Suprapubic skin (tissue), 4 donors: ENCODE results near the gene TMEM31. TPM values are rescaled to one million over a fixed set of nuclear protein-coding genes. Genes with fewer than 3 reads are reported as not detected.

ENCODE experiments used
- DNase-seq, 2 donors: peaks; one replicate each; pipeline ENCODE4 v3.0.0-alpha.2; 2019; ENCODE audit warnings: low spot score in 2 of 2
- H3K27ac ChIP-seq: fragments of 200-600 bp; sonication (generic); one replicate; pipeline ENCODE4 v1.5.1; 2019
- H3K27me3 ChIP-seq: fragments of 200-600 bp; sonication (generic); one replicate; pipeline ENCODE4 v1.5.1; 2019
- H3K36me3 ChIP-seq: fragments of 200-600 bp; sonication (generic); one replicate; pipeline ENCODE4 v1.5.1; 2019
- H3K4me1 ChIP-seq: fragments of 200-600 bp; sonication (generic); one replicate; pipeline ENCODE4 v1.5.1; 2019
- H3K4me3 ChIP-seq: fragments of 200-600 bp; sonication (generic); one replicate; pipeline ENCODE4 v1.5.1; 2019; ENCODE audit warnings: mild to moderate bottlenecking
- H3K9me3 ChIP-seq: fragments of 200-600 bp; sonication (generic); one replicate; pipeline ENCODE4 v1.5.1; 2019
- CTCF ChIP-seq, 2 donors: fragments of 200-600 bp in 1 of 2; fragments of 450-650 bp in 1 of 2; sonication (generic) in 1 of 2; IDR thresholded peaks; one replicate each; pipeline ENCODE4 v1.5.1; 2016 to 2019; ENCODE audit warnings: antibody characterized with exemption in 2 of 2, mild to moderate bottlenecking in 1 of 2, moderate library complexity in 1 of 2
- EP300 ChIP-seq: sonication (generic); formaldehyde crosslinking; IDR thresholded peaks from one replicate; pipeline ENCODE4 v1.6.1; 2017; ENCODE audit warnings: antibody characterized with exemption
- POLR2A ChIP-seq, 2 donors: fragments of 450-650 bp; IDR thresholded peaks; one replicate each; pipeline ENCODE4 v1.6.1; 2017; ENCODE audit warnings: antibody characterized with exemption in 2 of 2, mild to moderate bottlenecking in 2 of 2, moderate library complexity in 2 of 2
- POLR2AphosphoS5 ChIP-seq, 3 donors: sonication (generic); formaldehyde crosslinking; IDR thresholded peaks; one replicate each; pipeline ENCODE4 v1.6.1; 2017; ENCODE audit warnings: antibody characterized with exemption in 3 of 3
- WGBS: methylation state at CpG from one replicate; pipeline ENCODE4 v1.1.5; 2018; 5-methylcytosine and 5-hydroxymethylcytosine counted together
- total RNA-seq, 4 donors: library from RNA; depleted of rRNA; stranded (reverse); fragments of >200 nt; gene quantifications; one replicate each; pipeline ENCODE4 v1.1.0, GENCODE V29; 2016

Gene TMEM31
- total RNA-seq, 4 donors from 2014 or later, result not detected

GRCh38 chrX:103730796-103731493 lies 20.2 kb downstream of the TMEM31 start:
- WGBS, result 38% methylated on average over 8 of the region's 8 CpGs
- TF ChIP-seq EP300, result no peak
- TF ChIP-seq POLR2A (IDR thresholded peaks at IDR 0.05), result no peak
- no peak for TF ChIP-seq POLR2AphosphoS5 (IDR thresholded peaks at IDR 0.05)
- no peak for TF ChIP-seq CTCF (IDR thresholded peaks at IDR 0.05)
- DNase-seq, result no peak
- H3K27me3 ChIP-seq, result no peaks in the 10 kb centered on the region
- no peaks in the 10 kb centered on the region for H3K36me3 ChIP-seq
- no peak overlapping the region for H3K4me3 ChIP-seq
- H3K27ac ChIP-seq, result peak overlapping the region; percentile 10
- H3K4me1 ChIP-seq, result peaks cover 10% of the 10 kb centered on the region
- H3K9me3 ChIP-seq, result no peaks in the 10 kb centered on the region

- TF ChIP-seq EP300 (no peak), CTCF (IDR thresholded peaks at IDR 0.05) (no peak), POLR2AphosphoS5 (IDR thresholded peaks at IDR 0.05) (no peak), POLR2A (IDR thresholded peaks at IDR 0.05) (no peak)
- Histone ChIP-seq H3K27me3 (no peaks in the 10 kb centered on the region), H3K4me3 (no peak overlapping the region), H3K27ac (no peak overlapping the region), H3K9me3 (no peaks in the 10 kb centered on the region), H3K4me1 (peaks cover 10% of the 10 kb centered on the region), H3K36me3 (no peaks in the 10 kb centered on the region)
- no peak for DNase-seq
- 81% methylated on average over 1 of the region's 1 CpG for WGBS
Observed at GRCh38 chrX:103733017-103733416, 22.3 kb downstream of the TMEM31 start.

GRCh38 chrX:103734125-103734760 lies 23.5 kb downstream of the TMEM31 start:
- no peaks in the 10 kb centered on the region for H3K36me3 ChIP-seq
- no peaks in the 10 kb centered on the region for H3K9me3 ChIP-seq
- H3K4me3 ChIP-seq, result no peak overlapping the region
- H3K27me3 ChIP-seq, result no peaks in the 10 kb centered on the region
- peaks cover 10% of the 10 kb centered on the region for H3K4me1 ChIP-seq
- no peak for DNase-seq
- no peak overlapping the region for H3K27ac ChIP-seq
- TF ChIP-seq POLR2AphosphoS5 (IDR thresholded peaks at IDR 0.05) (no peak), CTCF (IDR thresholded peaks at IDR 0.05) (no peak), EP300 (no peak), POLR2A (IDR thresholded peaks at IDR 0.05) (no peak)
- 63% methylated on average over 4 of the region's 4 CpGs for WGBS

- DNase-seq, result no peak
- no peaks in the 10 kb centered on the region for H3K9me3 ChIP-seq
- H3K4me3 ChIP-seq, result no peak overlapping the region
- no peaks in the 10 kb centered on the region for H3K4me1 ChIP-seq
- H3K27me3 ChIP-seq, result no peaks in the 10 kb centered on the region
- no peaks in the 10 kb centered on the region for H3K36me3 ChIP-seq
- TF ChIP-seq CTCF (IDR thresholded peaks at IDR 0.05) (no peak), POLR2A (IDR thresholded peaks at IDR 0.05) (no peak), POLR2AphosphoS5 (IDR thresholded peaks at IDR 0.05) (no peak), EP300 (no peak)
- H3K27ac ChIP-seq, result no peak overlapping the region
Observed at GRCh38 chrX:103737696-103738095, 27.0 kb downstream of the TMEM31 start.

GRCh38 chrX:103739421-103739820 lies 28.7 kb downstream of the TMEM31 start:
- H3K4me1 ChIP-seq, result no peaks in the 10 kb centered on the region
- no peak for DNase-seq
- WGBS, result 86% methylated on average over 1 of the region's 1 CpG
- H3K27me3 ChIP-seq, result no peaks in the 10 kb centered on the region
- no peak overlapping the region for H3K4me3 ChIP-seq
- H3K27ac ChIP-seq, result no peak overlapping the region
- no peak for TF ChIP-seq POLR2A (IDR thresholded peaks at IDR 0.05)
- TF ChIP-seq CTCF (IDR thresholded peaks at IDR 0.05), result no peak
- TF ChIP-seq EP300, result no peak
- TF ChIP-seq POLR2AphosphoS5 (IDR thresholded peaks at IDR 0.05), result no peak
- H3K9me3 ChIP-seq, result no peaks in the 10 kb centered on the region
- no peaks in the 10 kb centered on the region for H3K36me3 ChIP-seq
